Smooth muscle cell (in vitro differentiated cells): Measurements from ENCODE around the gene PRKAG2. TPM values are rescaled to one million over a fixed set of nuclear protein-coding genes. Genes with fewer than 3 reads are reported as not detected.

Experiments used
- DNase-seq: peaks from one replicate; lab custom pipeline; 2025; ENCODE audit not compliant: unreplicated experiment; lab: John Stamatoyannopoulos, UW
- H2AFZ ChIP-seq: fragments of 200-600 bp; sonication (generic); 2 replicates; pipeline ENCODE4 v1.6.0; 2016; ENCODE audit warnings: antibody characterized with exemption, low read depth, mild to moderate bottlenecking
- H3F3A ChIP-seq: fragments of 200-600 bp; sonication (generic); 2 replicates; pipeline ENCODE4 v1.6.0; 2017; ENCODE audit warnings: antibody characterized with exemption, low read depth
- H3K27ac ChIP-seq: fragments of 200-600 bp; sonication (generic); 2 replicates; pipeline ENCODE4 v1.5.1; 2016; ENCODE audit warnings: low read depth, mild to moderate bottlenecking
- H3K27me3 ChIP-seq: fragments of 200-600 bp; sonication (generic); 2 replicates; pipeline ENCODE4 v1.6.1; 2016; ENCODE audit warnings: low read depth, mild to moderate bottlenecking
- H3K36me3 ChIP-seq: fragments of 200-600 bp; sonication (generic); 2 replicates; pipeline ENCODE4 v1.5.1; 2016; ENCODE audit warnings: low read depth
- H3K4me1 ChIP-seq: fragments of 200-600 bp; sonication (generic); 2 replicates; pipeline ENCODE4 v1.5.1; 2016; ENCODE audit warnings: low read depth
- H3K4me2 ChIP-seq: fragments of 200-600 bp; sonication (generic); 2 replicates; pipeline ENCODE4 v1.6.0; 2016; ENCODE audit warnings: mild to moderate bottlenecking
- H3K4me3 ChIP-seq: fragments of 200-600 bp; sonication (generic); 2 replicates; pipeline ENCODE4 v1.5.1; 2016; ENCODE audit warnings: mild to moderate bottlenecking
- H3K79me2 ChIP-seq: fragments of 200-600 bp; sonication (generic); 2 replicates; pipeline ENCODE4 v1.6.0; 2016; ENCODE audit warnings: low read depth, mild to moderate bottlenecking
- H3K9ac ChIP-seq: fragments of 200-600 bp; sonication (generic); 2 replicates; pipeline ENCODE4 v1.6.0; 2016; ENCODE audit warnings: low read depth
- H3K9me3 ChIP-seq: fragments of 200-600 bp; sonication (generic); replicated peaks from 2 replicates; pipeline ENCODE4 v1.5.1; 2016; ENCODE audit warnings: low read depth
- H4K20me1 ChIP-seq: fragments of 200-600 bp; sonication (generic); 2 replicates; pipeline ENCODE4 v1.6.0; 2016; ENCODE audit warnings: low read depth
- WGBS: methylation state at CpG from one replicate; pipeline ENCODE4 v1.1.7; 2016; ENCODE audit warnings: low lambda C conversion rate; 5-methylcytosine and 5-hydroxymethylcytosine counted together
- polyA plus RNA-seq: library from polyadenylated mRNA; unstranded; fragments of >200 nt; fragmentation: Nextera tagmentation; extraction: Ambion mirVana; gene quantifications from 2 replicates; pipeline ENCODE4 v1.2.1, GENCODE V29; 2016
- total RNA-seq: library from RNA; depleted of rRNA; stranded (reverse); fragments of >200 nt; gene quantifications from 2 replicates; pipeline ENCODE4 v1.2.3, GENCODE V29; 2014
- TF ChIP-seq, protein P1 (sequence below): fragments of 200-600 bp; sonication (generic); IDR thresholded peaks from 2 replicates; pipeline ENCODE4 v1.5.1; 2017; ENCODE audit warnings: borderline replicate concordance, mild to moderate bottlenecking, antibody characterized with exemption; ENCODE audit not compliant: insufficient read depth, poor library complexity, severe bottlenecking

Gene PRKAG2
- total and polyA plus RNA-seq, 2 experiments from 2014 or later = 3.5 to 3.9 TPM

- Histone ChIP-seq H3K36me3 (no peaks in the 10 kb centered on the region), H3K4me3 (no peak overlapping the region), H3K9ac (no peak overlapping the region), H3K4me2 (no peak overlapping the region), H3K4me1 (no peaks in the 10 kb centered on the region), H4K20me1 (no peaks in the 10 kb centered on the region), H3K27ac (no peak overlapping the region), H3K27me3 (no peaks in the 10 kb centered on the region), H3F3A (no peaks in the 10 kb centered on the region), H2AFZ (no peak overlapping the region), H3K79me2 (no peaks in the 10 kb centered on the region), H3K9me3 (no peaks in the 10 kb centered on the region)
- 87% methylated on average over 3 of the region's 3 CpGs for WGBS
- DNase-seq = no peak
- TF ChIP-seq, protein P1, sequence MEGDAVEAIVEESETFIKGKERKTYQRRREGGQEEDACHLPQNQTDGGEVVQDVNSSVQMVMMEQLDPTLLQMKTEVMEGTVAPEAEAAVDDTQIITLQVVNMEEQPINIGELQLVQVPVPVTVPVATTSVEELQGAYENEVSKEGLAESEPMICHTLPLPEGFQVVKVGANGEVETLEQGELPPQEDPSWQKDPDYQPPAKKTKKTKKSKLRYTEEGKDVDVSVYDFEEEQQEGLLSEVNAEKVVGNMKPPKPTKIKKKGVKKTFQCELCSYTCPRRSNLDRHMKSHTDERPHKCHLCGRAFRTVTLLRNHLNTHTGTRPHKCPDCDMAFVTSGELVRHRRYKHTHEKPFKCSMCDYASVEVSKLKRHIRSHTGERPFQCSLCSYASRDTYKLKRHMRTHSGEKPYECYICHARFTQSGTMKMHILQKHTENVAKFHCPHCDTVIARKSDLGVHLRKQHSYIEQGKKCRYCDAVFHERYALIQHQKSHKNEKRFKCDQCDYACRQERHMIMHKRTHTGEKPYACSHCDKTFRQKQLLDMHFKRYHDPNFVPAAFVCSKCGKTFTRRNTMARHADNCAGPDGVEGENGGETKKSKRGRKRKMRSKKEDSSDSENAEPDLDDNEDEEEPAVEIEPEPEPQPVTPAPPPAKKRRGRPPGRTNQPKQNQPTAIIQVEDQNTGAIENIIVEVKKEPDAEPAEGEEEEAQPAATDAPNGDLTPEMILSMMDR = no peak
These were observed 234.2 kb downstream of the PRKAG2 start for GRCh38 chr7:151642746-151643145.

DNA sequence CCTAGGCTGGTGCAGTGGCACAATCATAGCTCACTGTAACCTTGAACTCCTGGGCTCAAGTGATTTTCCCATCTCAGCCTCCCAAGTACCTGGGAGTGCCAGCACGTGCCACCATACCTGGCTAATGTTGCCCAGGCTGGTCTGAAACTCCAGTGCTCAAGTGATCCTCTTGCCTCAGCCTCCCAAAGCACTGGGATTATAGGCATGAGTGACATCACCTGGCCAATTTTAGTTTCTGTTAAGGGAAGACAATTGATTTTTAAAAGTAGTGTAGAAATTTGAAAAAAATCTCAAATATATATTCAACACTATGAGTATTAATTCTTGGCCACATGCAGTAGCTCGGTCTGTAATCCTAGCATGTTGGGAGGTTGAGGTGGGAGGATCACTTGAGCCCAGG lies 235.3 kb downstream of the PRKAG2 start:
- Histone ChIP-seq H3K4me2 (no peak overlapping the region), H3K36me3 (no peaks in the 10 kb centered on the region), H3K27me3 (no peaks in the 10 kb centered on the region), H3K9ac (no peak overlapping the region), H3K79me2 (no peaks in the 10 kb centered on the region), H3F3A (no peaks in the 10 kb centered on the region), H3K4me3 (no peak overlapping the region), H3K27ac (no peak overlapping the region), H2AFZ (no peak overlapping the region), H3K9me3 (no peaks in the 10 kb centered on the region), H4K20me1 (no peaks in the 10 kb centered on the region), H3K4me1 (no peaks in the 10 kb centered on the region)
- DNase-seq = no peak
- 95% methylated on average over 2 of the region's 2 CpGs for WGBS
- TF ChIP-seq, protein P1 = no peak

DNA sequence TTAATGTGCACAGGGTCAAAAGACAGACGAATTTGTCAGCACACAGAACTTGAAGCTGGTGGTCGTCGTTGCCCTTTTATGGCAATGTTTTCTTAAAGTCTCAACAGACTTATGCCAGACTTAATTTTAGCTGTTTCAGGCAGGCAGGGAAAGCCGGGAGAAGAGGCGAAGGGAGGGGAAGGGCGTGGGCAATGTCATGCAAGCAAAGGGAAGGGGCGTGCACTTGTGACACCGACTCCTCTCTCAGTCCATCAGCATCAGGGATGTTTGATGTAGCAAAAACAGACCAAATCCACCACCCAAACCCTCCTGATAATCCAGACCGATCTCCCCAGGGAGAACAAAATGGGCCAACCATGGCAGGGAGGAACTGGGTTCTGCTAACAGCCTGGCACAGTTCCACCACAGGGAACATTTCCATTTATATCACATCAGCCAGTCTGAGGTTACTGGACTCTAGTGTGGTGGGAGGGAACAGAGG lies 239.1 kb downstream of the PRKAG2 start:
- no peak for DNase-seq

GRCh38 chr7:151634643-151635042 lies 242.3 kb downstream of the PRKAG2 start:
- Histone ChIP-seq H3K4me1 (peaks cover 10% of the 10 kb centered on the region), H3K9me3 (no peaks in the 10 kb centered on the region), H4K20me1 (no peaks in the 10 kb centered on the region), H3K9ac (no peak overlapping the region), H3F3A (peaks cover 4% of the 10 kb centered on the region), H3K27me3 (no peaks in the 10 kb centered on the region), H3K4me2 (no peak overlapping the region), H2AFZ (no peak overlapping the region), H3K79me2 (peaks cover 10% of the 10 kb centered on the region), H3K27ac (no peak overlapping the region), H3K36me3 (no peaks in the 10 kb centered on the region), H3K4me3 (no peak overlapping the region)
- DNase-seq = no peak
- WGBS = 98% methylated on average over 2 of the region's 2 CpGs
- TF ChIP-seq, protein P1 = no peak

More for the DNA sequence above, 239.1 kb downstream of the PRKAG2 start:
- 25% methylated on average over 9 of the region's 9 CpGs for WGBS
- Histone ChIP-seq H3K9ac (no peak overlapping the region), H3K9me3 (no peaks in the 10 kb centered on the region), H2AFZ (peak overlapping the region; percentile 40), H3F3A (peaks cover under 1% of the 10 kb centered on the region), H4K20me1 (no peaks in the 10 kb centered on the region), H3K4me3 (no peak overlapping the region), H3K4me2 (peak overlapping the region; percentile 57), H3K27ac (no peak overlapping the region), H3K4me1 (no peaks in the 10 kb centered on the region), H3K27me3 (no peaks in the 10 kb centered on the region), H3K36me3 (no peaks in the 10 kb centered on the region), H3K79me2 (no peaks in the 10 kb centered on the region)
- TF ChIP-seq, protein P1 = no peak
